ENCODE measurements around the gene IL1RN. TPM values are rescaled to one million over a fixed set of nuclear protein-coding genes. Genes with fewer than 3 reads are reported as not detected.

The IL1RN gene
- total RNA-seq, 1 donor from 2014 or later, result 11.0 TPM

DNA sequence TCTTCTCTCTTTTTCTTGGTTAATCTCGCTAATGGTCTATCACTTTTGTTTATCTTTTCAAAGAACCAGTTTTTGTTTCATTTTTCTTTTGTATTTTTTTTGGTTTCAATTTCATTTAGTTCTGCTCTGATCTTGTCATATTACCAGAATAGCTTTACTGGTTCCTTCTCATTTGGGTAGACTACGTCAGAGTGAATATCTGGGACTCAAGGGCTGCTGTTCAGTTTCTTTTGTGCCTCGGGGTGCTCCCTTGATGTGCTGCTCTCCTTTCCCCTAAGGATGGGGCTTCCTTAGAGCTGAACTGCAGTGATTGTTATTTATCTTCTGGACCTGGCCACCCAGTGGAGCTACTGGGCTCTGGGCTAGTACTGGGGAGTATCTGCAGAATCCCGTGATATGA is 29.4 kb upstream of the IL1RN start:
- Mint-ChIP-seq H3K27me3 (peaks cover 11% of the 10 kb centered on the region), H3K27ac (no peak overlapping the region), H3K36me3 (no peaks in the 10 kb centered on the region), H3K9me3 (peaks cover 5% of the 10 kb centered on the region), H3K4me1 (ENCODE audit: unreplicated experiment) (no peaks in the 10 kb centered on the region), H3K4me3 (no peak overlapping the region)
- no peak for DNase-seq (ENCODE audit: extremely low spot score, unreplicated experiment)
- TF ChIP-seq CTCF (conservative IDR thresholded peaks at IDR 0.05), result no peak

DNA sequence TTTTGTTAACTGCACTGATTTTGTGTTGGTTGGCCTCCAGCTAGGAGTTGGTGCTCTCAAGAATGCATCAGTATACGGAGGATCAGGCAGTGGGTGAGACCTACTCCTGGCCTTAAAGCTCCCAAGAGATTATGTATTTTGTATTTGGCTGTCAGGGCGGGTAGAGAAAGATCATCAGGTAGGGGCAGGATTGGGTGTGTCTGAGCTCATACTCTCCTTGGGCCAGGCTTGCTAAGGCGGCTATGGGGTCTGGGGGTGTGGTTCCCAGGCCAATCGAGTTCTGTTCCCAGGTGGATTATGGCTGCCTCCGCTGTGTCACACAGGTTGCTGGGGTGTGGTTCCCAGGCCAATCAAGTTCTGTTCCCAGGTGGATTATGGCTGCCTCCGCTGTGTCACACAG is 28.9 kb upstream of the IL1RN start:
- Mint-ChIP-seq H3K27me3 (peaks cover 9% of the 10 kb centered on the region), H3K4me3 (no peak overlapping the region), H3K4me1 (ENCODE audit: unreplicated experiment) (no peaks in the 10 kb centered on the region), H3K36me3 (no peaks in the 10 kb centered on the region), H3K9me3 (peaks cover 5% of the 10 kb centered on the region), H3K27ac (no peak overlapping the region)
- DNase-seq (ENCODE audit: extremely low spot score, unreplicated experiment), result no peak
- TF ChIP-seq CTCF (conservative IDR thresholded peaks at IDR 0.05), result no peak

GRCh38 chr2:113102133-113102532 is 25.3 kb upstream of the IL1RN start:
- peaks cover 15% of the 10 kb centered on the region for H3K27me3 Mint-ChIP-seq

GRCh38 chr2:113103277-113103676 is 24.1 kb upstream of the IL1RN start:
- no peak overlapping the region for H3K4me3 Mint-ChIP-seq
- no peaks in the 10 kb centered on the region for H3K4me1 Mint-ChIP-seq (ENCODE audit: unreplicated experiment)
- H3K36me3 Mint-ChIP-seq, result no peaks in the 10 kb centered on the region
- peaks cover 16% of the 10 kb centered on the region for H3K27me3 Mint-ChIP-seq
- no peak for TF ChIP-seq CTCF (conservative IDR thresholded peaks at IDR 0.05)
- H3K9me3 Mint-ChIP-seq, result peaks cover 5% of the 10 kb centered on the region
- H3K27ac Mint-ChIP-seq, result no peak overlapping the region
- DNase-seq (ENCODE audit: extremely low spot score, unreplicated experiment), result no peak

More at GRCh38 chr2:113102133-113102532, 25.3 kb upstream of the IL1RN start:
- no peak overlapping the region for H3K27ac Mint-ChIP-seq
- no peak for DNase-seq (ENCODE audit: extremely low spot score, unreplicated experiment)
- no peaks in the 10 kb centered on the region for H3K4me1 Mint-ChIP-seq (ENCODE audit: unreplicated experiment)
- no peaks in the 10 kb centered on the region for H3K36me3 Mint-ChIP-seq
- no peak overlapping the region for H3K4me3 Mint-ChIP-seq
- H3K9me3 Mint-ChIP-seq, result peaks cover 5% of the 10 kb centered on the region
- no peak for TF ChIP-seq CTCF (conservative IDR thresholded peaks at IDR 0.05)

DNA sequence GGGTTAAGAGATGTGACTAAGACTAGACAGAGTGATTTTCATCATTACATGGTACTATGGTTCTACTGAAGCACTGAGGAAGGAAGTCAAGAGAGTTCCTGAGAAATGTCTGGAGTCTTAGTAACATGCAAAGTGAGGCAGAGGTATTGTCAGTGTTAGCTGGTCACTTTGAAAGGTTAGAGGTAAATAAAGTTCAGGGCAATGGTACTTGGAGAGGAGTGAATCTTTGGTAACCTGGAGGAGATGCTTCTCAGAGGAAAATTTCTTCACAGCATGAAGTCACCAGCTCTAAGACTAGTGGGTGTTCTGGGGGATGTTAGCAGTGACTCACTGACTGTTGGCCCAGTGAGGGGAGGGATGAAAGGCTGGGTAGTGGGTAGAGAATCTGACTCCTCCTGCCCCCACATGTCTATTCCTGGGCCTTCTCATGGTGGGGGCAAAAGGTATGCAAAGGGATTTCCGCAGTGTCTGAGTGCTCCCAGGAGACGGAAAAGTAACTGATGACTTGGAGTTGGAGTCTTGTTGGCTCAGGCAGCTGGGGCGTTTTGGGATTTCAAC is 23.3 kb upstream of the IL1RN start:
- Mint-ChIP-seq H3K9me3 (peaks cover 5% of the 10 kb centered on the region), H3K27ac (no peak overlapping the region), H3K4me3 (no peak overlapping the region), H3K4me1 (ENCODE audit: unreplicated experiment) (no peaks in the 10 kb centered on the region), H3K36me3 (no peaks in the 10 kb centered on the region), H3K27me3 (peaks cover 19% of the 10 kb centered on the region)
- DNase-seq (ENCODE audit: extremely low spot score, unreplicated experiment), result no peak
- no peak for TF ChIP-seq CTCF (conservative IDR thresholded peaks at IDR 0.05)

Data from type B pancreatic cell (in vitro differentiated cells).